Activated CD8-positive, alpha-beta memory T cell treated with anti-CD3 and anti-CD28 coated beads, Interleukin-2, amount 50 U/mL, for 24 hours (primary cell): ENCODE data around the gene MYOM1.

Source experiments
- DNase-seq: peaks from one replicate; pipeline ENCODE4 v3.0.0-alpha.2; 2020; ENCODE audit errors: extremely low read depth

MYOM1 gene

GRCh38 chr18:3250237-3251107, 30.7 kb upstream of the MYOM1 start:
- no peak for DNase-seq

GRCh38 chr18:3248658-3249359, 29.0 kb upstream of the MYOM1 start:
- DNase-seq = no peak

GRCh38 chr18:3248062-3248657, 28.4 kb upstream of the MYOM1 start:
- DNase-seq = no peak

- DNase-seq = peak; percentile 86
Measured at GRCh38 chr18:3247240-3248061, 27.7 kb upstream of the MYOM1 start, which contains the start of gene MYL12A. Gene MYL12A, plus strand, starts transcription at chr18:3247801. Its CDS starts 5,447 bp downstream, at chr18:3253248.

- no peak for DNase-seq
Measured at GRCh38 chr18:3246635-3247239, 27.0 kb upstream of the MYOM1 start.

- DNase-seq = no peak
Measured at GRCh38 chr18:3245853-3246634, 26.3 kb upstream of the MYOM1 start.

GRCh38 chr18:3245185-3245564, 25.4 kb upstream of the MYOM1 start:
- no peak for DNase-seq

- no peak for DNase-seq
Measured at GRCh38 chr18:3238742-3239141, 19.0 kb upstream of the MYOM1 start.

- no peak for DNase-seq
Measured at GRCh38 chr18:3236470-3236869, 16.7 kb upstream of the MYOM1 start.

GRCh38 chr18:3235846-3236245, 16.1 kb upstream of the MYOM1 start:
- no peak for DNase-seq

GRCh38 chr18:3234457-3234856, 14.7 kb upstream of the MYOM1 start:
- no peak for DNase-seq

GRCh38 chr18:3233433-3234168, 13.8 kb upstream of the MYOM1 start:
- no peak for DNase-seq

- DNase-seq = no peak
Measured at GRCh38 chr18:3233004-3233403, 13.2 kb upstream of the MYOM1 start.

GRCh38 chr18:3230401-3231334, 10.9 kb upstream of the MYOM1 start:
- DNase-seq = no peak

GRCh38 chr18:3226048-3226447, 6.3 kb upstream of the MYOM1 start:
- DNase-seq = no peak

GRCh38 chr18:3225588-3225987, 5.8 kb upstream of the MYOM1 start:
- DNase-seq = no peak

GRCh38 chr18:3224223-3224622, 4.5 kb upstream of the MYOM1 start:
- DNase-seq = no peak

GRCh38 chr18:3223356-3223755, 3.6 kb upstream of the MYOM1 start:
- no peak for DNase-seq

- no peak for DNase-seq
Measured at GRCh38 chr18:3221496-3221895, 1.7 kb upstream of the MYOM1 start.
